ENCODE results near the gene PPP1R37. TPM values are rescaled to one million over a fixed set of nuclear protein-coding genes. Genes with fewer than 3 reads are reported as not detected.
A peak's percentile ranks its signal among the peaks of the same experiment; 100 is the strongest.

PPP1R37 gene
- total and polyA plus RNA-seq, 2 of the 13 experiments (the other 11 are each of a cell fraction or from before 2014, with no cell fraction given): 9.0 to 14.3 TPM

GRCh38 chr19:45092747-45093678 lies at the start of gene PPP1R37 (continued):
- TF ChIP-seq TFE3 (CRISPR knock-in tag; IDR thresholded peaks at IDR 0.05) (peak; percentile 63; the same call in 1 of the 2 replicates), TOE1 (CRISPR knock-in tag; IDR thresholded peaks at IDR 0.05) (peak; percentile 50; the same call in 1 of the 2 replicates), SRSF4 (IDR thresholded peaks at IDR 0.05; ENCODE audit: low read depth, low read length, poor library complexity, severe bottlenecking) (no peak), CREM (IDR thresholded peaks at IDR 0.05) (peak; percentile 65), CREM (CRISPR knock-in tag; IDR thresholded peaks at IDR 0.05) (no peak), MAFG (CRISPR knock-in tag; IDR thresholded peaks at IDR 0.05) (no peak), TEAD3 (CRISPR knock-in tag; optimal IDR thresholded peaks at IDR 0.05; ENCODE audit: borderline replicate concordance) (peak; percentile 16), HNRNPLL (IDR thresholded peaks at IDR 0.05; ENCODE audit: low read depth, low read length, poor library complexity, severe bottlenecking) (peak; percentile 80), RFX1 (IDR thresholded peaks at IDR 0.05) (peak; percentile 42; the same call in 1 of the 2 replicates), ELF4 (CRISPR knock-in tag; IDR thresholded peaks at IDR 0.05; ENCODE audit: borderline replicate concordance) (no peak), ZKSCAN5 (CRISPR knock-in tag; IDR thresholded peaks at IDR 0.05) (no peak), SOX6 (IDR thresholded peaks at IDR 0.05) (no peak), SOX6 (CRISPR knock-in tag; IDR thresholded peaks at IDR 0.05) (peak; percentile 50; the same call in 1 of the 2 replicates), AGO1 (IDR thresholded peaks at IDR 0.05; ENCODE audit: low read depth, low read length, poor library complexity, severe bottlenecking) (peak; percentile 90), KDM2A (CRISPR knock-in tag; IDR thresholded peaks at IDR 0.05; ENCODE audit: borderline replicate concordance, low read depth) (peak; percentile 99), ZNF580 (CRISPR knock-in tag; IDR thresholded peaks at IDR 0.05; ENCODE audit: borderline replicate concordance, low read depth) (peak; percentile 83; the same call in 1 of the 2 replicates), ZKSCAN1 (IDR thresholded peaks at IDR 0.05; ENCODE audit: low read length) (peak; percentile 42; the same call in 1 of the 2 replicates), GPN1 (CRISPR knock-in tag; IDR thresholded peaks at IDR 0.05; ENCODE audit: borderline replicate concordance) (no peak), ZSCAN30 (CRISPR knock-in tag; IDR thresholded peaks at IDR 0.05) (0 out of 2 replicates have a peak, but pooled peaks have one; percentile 67), YY1 (IDR thresholded peaks at IDR 0.05; ENCODE audit: insufficient read depth, insufficient replicate concordance, low read depth, low read length) (peak; percentile 46), NONO (IDR thresholded peaks at IDR 0.05) (no peak), NONO (CRISPR knock-in tag; conservative IDR thresholded peaks at IDR 0.05) (peak; percentile 86), AHR (CRISPR knock-in tag; IDR thresholded peaks at IDR 0.05) (no peak), SIN3A (IDR thresholded peaks at IDR 0.05; ENCODE audit: borderline replicate concordance, low read depth, low read length) (peak; percentile 75; the same call in 1 of the 2 replicates), FOXO4 (CRISPR knock-in tag; conservative IDR thresholded peaks at IDR 0.05) (0 out of 2 replicates have a peak, but pooled peaks have one; percentile 3)

Data from HepG2 (cell line).